Measurements from ENCODE around the gene SLC24A3.

Gene SLC24A3

GRCh38 chr20:19653327-19653726 lies 440.9 kb downstream of the SLC24A3 start:
- Histone ChIP-seq H3K4me1 (ENCODE audit: control insufficient read depth, insufficient read depth, low read length) (no peaks in the 10 kb centered on the region), H3K36me3 (ENCODE audit: control insufficient read depth in 2 of 2, insufficient read depth in 1 of 2, low read length in 2 of 2) (no peaks in the 10 kb centered on the region), H3K4me3 (ENCODE audit: low read depth, low read length) (no peak overlapping the region), H3K27ac (ENCODE audit: extremely low read depth, low read depth, low read length) (no peak overlapping the region), H3K9me3 (ENCODE audit: control insufficient read depth, insufficient read depth, low read depth, low read length) (no peaks in the 10 kb centered on the region)
- ChIA-PET POLR2A (no interaction called here), CTCF (interaction anchor here (1.4 kb wide), 1 partner anchor 9 kb away, joined by 6 read pairs; no protein-coding TSS in a partner anchor)
- TF ChIP-seq MYNN (tag by site-specific recombination; IDR thresholded peaks at IDR 0.05; ENCODE audit: borderline replicate concordance) (no peak), KLF9 (tag by site-specific recombination; IDR thresholded peaks at IDR 0.05; ENCODE audit: low read depth) (no peak), PRDM2 (tag by site-specific recombination; IDR thresholded peaks at IDR 0.05; ENCODE audit: borderline replicate concordance) (no peak), ZBTB6 (tag by site-specific recombination; IDR thresholded peaks at IDR 0.05) (no peak), HOXA7 (CRISPR knock-in tag; IDR thresholded peaks at IDR 0.05; ENCODE audit: borderline replicate concordance) (no peak), SP2 (tag by site-specific recombination; IDR thresholded peaks at IDR 0.05) (no peak), HOXD13 (CRISPR knock-in tag; IDR thresholded peaks at IDR 0.05; ENCODE audit: borderline replicate concordance) (no peak), ZNF174 (tag by site-specific recombination; IDR thresholded peaks at IDR 0.05) (no peak), ZNF175 (tag by site-specific recombination; IDR thresholded peaks at IDR 0.05) (no peak), ZNF792 (tag by site-specific recombination; IDR thresholded peaks at IDR 0.05) (no peak), OVOL3 (tag by site-specific recombination; IDR thresholded peaks at IDR 0.05) (no peak), ZXDB (tag by site-specific recombination; IDR thresholded peaks at IDR 0.05) (no peak)

GRCh38 chr20:19654921-19655320 lies 442.5 kb downstream of the SLC24A3 start:
- CTCF ChIA-PET = no interaction called here
- POLR2A ChIA-PET = no interaction called here
- no peak for TF ChIP-seq GLIS2 (tag by site-specific recombination; IDR thresholded peaks at IDR 0.05)

GRCh38 chr20:19658137-19658536 lies 445.7 kb downstream of the SLC24A3 start:
- H3K4me1 ChIP-seq (ENCODE audit: control insufficient read depth, insufficient read depth, low read length) = no peaks in the 10 kb centered on the region
- H3K4me3 ChIP-seq (ENCODE audit: low read depth, low read length) = no peak overlapping the region
- no peaks in the 10 kb centered on the region for H3K36me3 ChIP-seq (ENCODE audit: control insufficient read depth in 2 of 2, insufficient read depth in 1 of 2, low read length in 2 of 2)
- ChIA-PET CTCF (interaction anchor here (6.0 kb wide), 1 partner anchor 29 kb away, joined by 38 read pairs; no protein-coding TSS in a partner anchor), POLR2A (no interaction called here)
- no peaks in the 10 kb centered on the region for H3K9me3 ChIP-seq (ENCODE audit: control insufficient read depth, insufficient read depth, low read depth, low read length)
- H3K27ac ChIP-seq (ENCODE audit: extremely low read depth, low read depth, low read length) = no peak overlapping the region
- no peak for TF ChIP-seq REST (tag by site-specific recombination; IDR thresholded peaks at IDR 0.05)
- no peak for TF ChIP-seq ZNF701 (tag by site-specific recombination; IDR thresholded peaks at IDR 0.05)
- TF ChIP-seq ZNF280D (tag by site-specific recombination; IDR thresholded peaks at IDR 0.05) = no peak
- no peak for TF ChIP-seq ZNF654 (tag by site-specific recombination; IDR thresholded peaks at IDR 0.05; ENCODE audit: low read depth)

More at GRCh38 chr20:19654921-19655320, 442.5 kb downstream of the SLC24A3 start:
- Histone ChIP-seq H3K9me3 (ENCODE audit: control insufficient read depth, insufficient read depth, low read depth, low read length) (no peaks in the 10 kb centered on the region), H3K27ac (ENCODE audit: extremely low read depth, low read depth, low read length) (no peak overlapping the region), H3K4me1 (ENCODE audit: control insufficient read depth, insufficient read depth, low read length) (no peaks in the 10 kb centered on the region), H3K4me3 (ENCODE audit: low read depth, low read length) (no peak overlapping the region), H3K36me3 (ENCODE audit: control insufficient read depth in 2 of 2, insufficient read depth in 1 of 2, low read length in 2 of 2) (no peaks in the 10 kb centered on the region)
